Spinal cord (tissue), 10 donors: ENCODE results near the gene IL1RAPL2. TPM values are rescaled to one million over a fixed set of nuclear protein-coding genes. Genes with fewer than 3 reads are reported as not detected.

Experiments
- DNase-seq, 6 donors: peaks; one replicate each; pipeline versions ENCODE4 v3.0.0 to v3.0.0-alpha.2; 2013 to 2015; ENCODE audit warnings: low spot score in 6 of 6, low read depth in 4 of 6
- H3K27ac ChIP-seq: one replicate; pipeline ENCODE4 v1.5.1; 2013; ENCODE audit warnings: low read depth, low read length, control low read depth
- H3K27me3 ChIP-seq: one replicate; pipeline ENCODE4 v1.6.1; 2013; ENCODE audit warnings: low read length; ENCODE audit not compliant: control insufficient read depth, insufficient read depth
- H3K36me3 ChIP-seq: one replicate; pipeline ENCODE4 v1.6.1; 2013; ENCODE audit warnings: low read length; ENCODE audit not compliant: control insufficient read depth, insufficient read depth
- H3K4me1 ChIP-seq: one replicate; pipeline ENCODE4 v1.6.1; 2013; ENCODE audit warnings: low read length; ENCODE audit not compliant: control insufficient read depth, insufficient read depth
- H3K4me3 ChIP-seq: one replicate; pipeline ENCODE4 v1.5.1; 2013; ENCODE audit warnings: low read depth, low read length, control low read depth
- H3K9me3 ChIP-seq: one replicate; pipeline ENCODE4 v1.6.1; 2013; ENCODE audit warnings: low read length; ENCODE audit not compliant: control insufficient read depth, insufficient read depth
- WGBS: methylation state at CpG from one replicate; pipeline ENCODE4 v1.1.5; 2013; ENCODE audit warnings: missing lambda C conversion rate; ENCODE audit not compliant: insufficient coverage; 5-methylcytosine and 5-hydroxymethylcytosine counted together
- polyA plus RNA-seq, 2 donors: library from polyadenylated mRNA; unstranded; fragments of 120-200 nt; gene quantifications; one replicate each; pipeline ENCODE4 v1.2.1, GENCODE V29; 2013; ENCODE audit not compliant: insufficient read length in 2 of 2
- total RNA-seq, 2 donors: library from RNA; depleted of rRNA in 1 of 2; stranded (reverse); fragments of 120-200 nt in 1 of 2; fragments of >200 nt in 1 of 2; gene quantifications; one replicate each; pipeline versions ENCODE4 v1.2.3 to v1.2.4, GENCODE V29; 2013 to 2014
- donor health status: healthy.

IL1RAPL2 gene
- total and polyA plus RNA-seq, 4 donors, result 0.90 to 3.0 (median 1.3) TPM

DNA sequence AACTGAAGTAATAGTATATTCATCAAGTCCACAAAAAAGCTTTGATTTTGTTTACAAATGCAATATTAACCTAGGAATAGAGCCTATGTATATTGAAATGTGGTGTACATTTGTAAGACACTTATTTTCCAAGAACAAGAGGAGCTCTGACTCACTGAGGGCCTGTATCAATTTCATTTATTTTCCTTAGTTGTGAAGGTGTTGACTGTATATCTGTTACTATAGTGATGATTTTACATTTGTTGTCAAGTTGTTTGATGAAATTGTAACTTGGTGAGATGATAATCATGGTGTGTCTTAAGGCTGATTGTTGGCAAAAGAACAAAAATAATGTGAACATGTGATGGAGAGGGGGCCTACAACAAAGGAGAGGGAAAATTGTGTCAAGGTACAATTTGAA, 929.4 kb downstream of the IL1RAPL2 start:
- Histone ChIP-seq H3K9me3 (no peaks in the 10 kb centered on the region), H3K36me3 (no peaks in the 10 kb centered on the region), H3K27ac (no peak overlapping the region), H3K4me1 (no peaks in the 10 kb centered on the region), H3K27me3 (no peaks in the 10 kb centered on the region), H3K4me3 (no peak overlapping the region)
- DNase-seq, result no peak

DNA sequence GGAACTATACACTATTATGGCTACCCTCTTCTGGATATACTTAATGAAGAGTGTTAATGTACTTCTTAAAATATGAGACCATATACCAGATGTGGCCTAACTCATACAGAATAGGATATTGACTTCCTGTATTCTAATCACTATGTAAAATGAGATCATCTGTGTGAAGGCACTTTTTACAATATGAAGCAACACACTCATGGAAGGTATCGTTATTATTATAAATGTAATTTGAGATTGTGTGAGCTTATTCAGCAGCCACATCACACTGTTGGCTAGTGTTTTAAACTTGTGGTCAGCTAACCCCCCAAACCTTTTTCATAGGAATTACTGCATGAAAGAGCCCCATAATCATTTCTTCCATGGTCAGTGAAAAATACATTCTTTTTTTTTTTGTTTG, 936.3 kb downstream of the IL1RAPL2 start:
- Histone ChIP-seq H3K9me3 (no peaks in the 10 kb centered on the region), H3K4me3 (no peak overlapping the region), H3K27ac (no peak overlapping the region), H3K4me1 (no peaks in the 10 kb centered on the region), H3K27me3 (no peaks in the 10 kb centered on the region), H3K36me3 (no peaks in the 10 kb centered on the region)
- DNase-seq, result no peak
- no CpG with 5 or more reads among the region's 1 CpG for WGBS

DNA sequence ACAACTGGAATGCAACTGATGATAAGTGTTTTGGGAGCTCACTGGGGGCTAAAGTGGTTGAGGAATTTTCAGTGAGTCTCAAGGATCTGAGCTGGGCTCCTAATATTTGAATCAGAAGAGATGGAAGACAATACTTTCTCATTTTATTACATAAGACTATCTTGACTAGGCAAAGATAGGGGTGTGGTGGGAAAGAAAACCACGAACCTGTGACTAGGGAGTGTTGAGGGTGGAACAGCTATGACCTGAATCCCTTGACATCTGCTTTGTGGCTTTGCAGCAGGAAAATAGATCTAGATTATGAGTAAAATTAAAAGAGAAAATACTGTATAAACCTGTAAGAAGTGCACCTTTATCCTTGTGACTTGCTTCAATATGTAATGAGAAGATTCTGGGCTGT, 949.6 kb downstream of the IL1RAPL2 start:
- no CpG with 5 or more reads among the region's 1 CpG for WGBS

DNA sequence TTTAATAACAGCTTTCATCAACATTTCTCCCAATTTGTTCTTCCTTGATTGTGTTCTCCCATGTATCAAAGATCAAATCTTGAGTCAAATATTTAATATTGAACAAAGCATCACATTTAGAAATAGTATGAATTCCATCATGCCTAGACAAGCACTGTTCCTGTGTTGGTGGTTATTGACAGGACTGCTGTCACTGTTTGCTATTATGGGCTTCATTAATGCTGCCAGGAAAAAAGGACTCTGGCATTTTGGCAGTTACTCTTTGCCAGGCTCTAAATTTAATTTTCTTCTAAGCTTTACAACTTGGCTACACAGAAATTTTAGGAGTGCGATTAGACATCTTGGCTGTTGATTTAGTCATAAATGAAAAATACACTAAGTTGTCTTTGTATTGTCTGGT, 960.4 kb downstream of the IL1RAPL2 start:
- Histone ChIP-seq H3K27me3 (no peaks in the 10 kb centered on the region), H3K27ac (no peak overlapping the region), H3K9me3 (no peaks in the 10 kb centered on the region), H3K4me1 (no peaks in the 10 kb centered on the region), H3K36me3 (no peaks in the 10 kb centered on the region), H3K4me3 (no peak overlapping the region)
- peak in 1 of 6 donors; percentile 1 for DNase-seq
- no CpG with 5 or more reads among the region's 1 CpG for WGBS

More for the DNA sequence above, 949.6 kb downstream of the IL1RAPL2 start:
- H3K4me1 ChIP-seq, result no peaks in the 10 kb centered on the region
- H3K4me3 ChIP-seq, result no peak overlapping the region
- no peaks in the 10 kb centered on the region for H3K9me3 ChIP-seq
- H3K36me3 ChIP-seq, result no peaks in the 10 kb centered on the region
- H3K27me3 ChIP-seq, result peaks cover 3% of the 10 kb centered on the region
- no peak overlapping the region for H3K27ac ChIP-seq
- no peak for DNase-seq

DNA sequence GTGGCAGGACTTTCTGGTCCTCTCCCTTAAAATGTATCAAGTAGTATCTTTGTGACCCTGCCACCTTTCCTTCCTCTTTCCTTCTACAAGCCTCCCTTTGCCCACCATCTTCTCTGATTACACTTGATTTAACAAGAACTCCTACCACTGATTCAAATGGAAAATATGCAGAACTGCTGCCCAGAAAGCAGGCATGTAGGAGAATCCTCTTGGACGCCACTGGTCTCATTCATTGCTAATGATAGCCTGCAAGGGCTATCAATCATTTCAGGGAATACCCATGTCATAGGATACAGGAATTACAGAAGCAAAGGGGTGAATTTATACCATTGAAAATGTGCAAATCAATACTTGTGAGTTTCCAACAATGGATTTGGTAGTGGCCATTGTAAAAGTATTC, 961.8 kb downstream of the IL1RAPL2 start:
- no peak for DNase-seq
- no peaks in the 10 kb centered on the region for H3K4me1 ChIP-seq
- no peak overlapping the region for H3K4me3 ChIP-seq
- H3K9me3 ChIP-seq, result peaks cover 2% of the 10 kb centered on the region
- no peaks in the 10 kb centered on the region for H3K27me3 ChIP-seq
- H3K36me3 ChIP-seq, result no peaks in the 10 kb centered on the region
- WGBS, result 38% methylated on average over 1 of the region's 1 CpG
- H3K27ac ChIP-seq, result no peak overlapping the region

DNA sequence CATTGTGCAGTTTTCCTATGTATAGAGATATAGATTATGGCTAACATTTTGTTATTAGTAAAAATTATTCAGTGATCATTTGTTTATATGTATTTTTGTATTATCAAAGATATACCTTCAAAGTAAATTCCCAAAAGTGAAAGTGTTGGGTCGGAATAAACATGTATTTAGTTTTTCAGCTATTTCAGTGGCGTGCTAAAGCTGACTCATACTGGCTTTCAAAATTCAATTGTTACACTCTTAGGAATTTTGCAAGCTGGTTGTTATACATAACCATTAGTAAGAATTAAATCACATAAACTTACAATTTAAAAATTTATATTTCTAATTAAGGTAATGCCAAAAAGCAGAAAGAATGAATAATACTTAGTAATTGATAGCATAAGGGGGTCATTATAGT, 968.0 kb downstream of the IL1RAPL2 start:
- Histone ChIP-seq H3K27me3 (no peaks in the 10 kb centered on the region), H3K4me3 (no peak overlapping the region), H3K9me3 (peaks cover 2% of the 10 kb centered on the region), H3K4me1 (no peaks in the 10 kb centered on the region), H3K27ac (no peak overlapping the region), H3K36me3 (no peaks in the 10 kb centered on the region)
- WGBS, result no CpG with 5 or more reads among the region's 2 CpGs
- DNase-seq, result no peak

DNA sequence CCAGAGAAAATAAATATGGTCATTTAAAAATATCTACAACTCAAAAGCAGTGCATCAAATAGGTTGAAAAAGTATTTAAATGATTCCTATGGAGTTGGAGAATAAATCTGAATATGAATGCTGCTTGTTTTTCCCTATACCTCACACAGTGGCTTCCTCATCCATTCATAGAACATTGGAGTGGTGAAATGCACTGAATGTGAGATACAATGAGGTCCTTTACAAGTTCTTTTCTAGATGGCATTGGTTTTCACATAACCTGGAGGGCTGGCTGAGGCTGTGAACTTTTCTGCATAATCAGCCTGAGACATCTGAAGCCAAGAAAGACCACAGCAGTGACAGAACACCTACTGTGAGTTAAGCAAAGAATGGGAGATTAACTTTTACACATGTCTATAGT, 977.3 kb downstream of the IL1RAPL2 start:
- no peaks in the 10 kb centered on the region for H3K9me3 ChIP-seq
- DNase-seq, result no peak
- no peaks in the 10 kb centered on the region for H3K36me3 ChIP-seq
- H3K27ac ChIP-seq, result no peak overlapping the region
- no peaks in the 10 kb centered on the region for H3K27me3 ChIP-seq
- no peaks in the 10 kb centered on the region for H3K4me1 ChIP-seq
- no peak overlapping the region for H3K4me3 ChIP-seq

DNA sequence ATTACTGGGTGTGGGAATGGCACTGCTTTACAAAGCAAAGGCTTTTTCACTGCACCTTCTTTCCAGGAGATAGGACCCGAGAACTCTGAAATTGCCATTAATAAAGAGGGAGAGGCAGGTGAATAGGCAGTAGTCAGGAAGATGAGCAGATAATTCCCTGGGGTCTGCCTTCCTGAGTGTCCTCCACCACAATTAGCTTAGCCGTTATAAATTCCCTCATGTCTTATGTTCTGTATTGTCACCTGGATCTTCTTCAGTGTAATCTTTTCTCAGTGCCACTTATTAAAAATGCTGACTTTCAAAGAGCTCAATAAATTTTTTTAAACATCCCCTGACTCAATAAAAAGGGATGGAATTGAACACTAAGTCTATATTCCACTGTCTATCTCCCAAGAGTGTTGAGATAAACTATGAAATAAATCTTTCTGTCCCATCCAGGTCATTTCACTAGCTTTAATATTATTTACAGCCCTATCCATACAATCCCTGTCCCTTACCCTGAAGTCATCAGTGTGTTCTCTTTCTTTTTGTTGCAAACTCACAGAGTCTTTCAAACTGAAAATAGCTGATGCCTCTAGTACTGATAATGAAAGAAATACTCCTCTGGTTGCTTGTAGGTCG, 984.2 kb downstream of the IL1RAPL2 start:
- WGBS, result no CpG with 5 or more reads among the region's 3 CpGs
- Histone ChIP-seq H3K27me3 (no peaks in the 10 kb centered on the region), H3K4me1 (no peaks in the 10 kb centered on the region), H3K9me3 (no peaks in the 10 kb centered on the region), H3K27ac (no peak overlapping the region), H3K4me3 (no peak overlapping the region), H3K36me3 (no peaks in the 10 kb centered on the region)
- DNase-seq, result no peak

DNA sequence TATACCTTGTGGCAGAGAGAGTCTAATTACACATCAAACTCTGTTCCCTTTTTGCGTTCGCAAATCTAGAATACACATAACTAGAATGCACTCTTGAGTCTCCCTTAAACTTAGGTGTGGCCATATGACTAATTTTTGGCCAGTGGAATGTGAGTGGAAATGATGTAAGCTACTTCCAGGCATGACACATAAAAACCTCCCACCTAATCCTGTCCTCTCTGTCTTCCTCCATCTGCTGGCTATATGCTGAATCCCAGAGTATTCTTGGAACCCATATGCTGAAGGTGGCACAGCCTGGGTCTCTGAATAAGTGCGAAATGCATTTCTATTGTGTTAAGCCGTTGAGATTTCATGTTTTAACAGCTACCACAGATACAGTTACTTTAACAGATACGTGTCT, 986.4 kb downstream of the IL1RAPL2 start:
- Histone ChIP-seq H3K4me1 (no peaks in the 10 kb centered on the region), H3K9me3 (no peaks in the 10 kb centered on the region), H3K27me3 (no peaks in the 10 kb centered on the region), H3K4me3 (no peak overlapping the region), H3K36me3 (no peaks in the 10 kb centered on the region), H3K27ac (no peak overlapping the region)
- WGBS, result no CpG with 5 or more reads among the region's 5 CpGs
- no peak for DNase-seq

DNA sequence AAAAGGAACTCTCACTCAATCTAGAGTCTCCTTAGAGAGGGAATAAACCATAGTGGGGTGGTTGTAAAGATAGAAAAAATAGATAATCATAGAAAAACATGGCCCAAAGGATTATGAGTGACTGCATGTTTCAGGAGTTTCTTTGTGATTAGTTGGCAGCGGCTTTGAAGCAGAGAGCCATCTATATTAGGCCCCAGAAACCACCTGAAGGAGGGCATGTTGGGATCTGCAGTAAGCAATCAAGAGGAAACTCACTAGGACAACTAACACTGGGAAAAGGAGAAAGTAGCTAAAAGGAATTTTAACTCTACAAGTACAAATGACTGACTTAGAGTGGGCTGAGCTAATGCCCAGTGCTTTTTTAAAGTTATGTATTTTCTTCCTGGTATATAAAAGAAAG, 987.1 kb downstream of the IL1RAPL2 start:
- no peak for DNase-seq

More for the DNA sequence above, 987.1 kb downstream of the IL1RAPL2 start:
- Histone ChIP-seq H3K9me3 (no peaks in the 10 kb centered on the region), H3K4me1 (no peaks in the 10 kb centered on the region), H3K27ac (no peak overlapping the region), H3K27me3 (no peaks in the 10 kb centered on the region), H3K4me3 (no peak overlapping the region), H3K36me3 (no peaks in the 10 kb centered on the region)
- WGBS, result no CpG with 5 or more reads among the region's 1 CpG
